HL-60 (cell line): ENCODE measurements around the gene CFAP157.

Experiments
- DNase-seq, 2 experiments: peaks; one replicate each; pipeline ENCODE4 v3.0.0-alpha.2; 2010 to 2020; ENCODE audit warnings: low read depth in 1 of 2, low spot score in 1 of 2
- H3K27ac ChIP-seq: fragments of 250-450 bp; sonication (Bioruptor Pico); replicated peaks from 2 replicates; pipeline ENCODE4 v1.5.1; 2020; ENCODE audit warnings: mild to moderate bottlenecking, moderate library complexity
- H3K27me3 ChIP-seq: fragments of 250-450 bp; sonication (Bioruptor Pico); 2 replicates; pipeline ENCODE4 v1.5.1; 2021; ENCODE audit warnings: mild to moderate bottlenecking, moderate library complexity; ENCODE audit not compliant: insufficient read depth, poor library complexity, severe bottlenecking
- H3K4me3 ChIP-seq: replicated peaks from 2 replicates; pipeline ENCODE4 v1.5.1; 2011; ENCODE audit warnings: mild to moderate bottlenecking, control low read depth, low read length; ENCODE audit not compliant: insufficient read depth
- CTCF ChIP-seq: IDR thresholded peaks from one replicate; pipeline ENCODE4 v1.5.1; 2011; ENCODE audit warnings: low read length, control low read depth, inconsistent platforms; ENCODE audit not compliant: insufficient read depth
- GABPA ChIP-seq: IDR thresholded peaks from 2 replicates; pipeline ENCODE4 v1.6.1; 2012; ENCODE audit warnings: low read depth
- POLR2AphosphoS5 ChIP-seq: IDR thresholded peaks from 2 replicates; pipeline ENCODE4 v1.6.1; 2012; ENCODE audit warnings: low read depth
- REST ChIP-seq: IDR thresholded peaks from 2 replicates; pipeline ENCODE4 v1.6.1; 2012; ENCODE audit warnings: low read depth; ENCODE audit not compliant: insufficient replicate concordance
- SPI1 ChIP-seq: IDR thresholded peaks from 2 replicates; pipeline ENCODE4 v1.6.1; 2012; ENCODE audit warnings: low read depth, mild to moderate bottlenecking, borderline replicate concordance

CFAP157 gene

GRCh38 chr9:127707766-127708165 is 978 bp downstream of the CFAP157 start:
- Histone ChIP-seq H3K4me3 (no peak overlapping the region), H3K27ac (no peak overlapping the region), H3K27me3 (no peaks in the 10 kb centered on the region)
- TF ChIP-seq REST: no peak
- no peak for TF ChIP-seq POLR2AphosphoS5
- TF ChIP-seq SPI1: no peak
- no peak for TF ChIP-seq GABPA
- DNase-seq: no peak

- Histone ChIP-seq H3K4me3 (no peak overlapping the region), H3K27ac (no peak overlapping the region), H3K27me3 (no peaks in the 10 kb centered on the region)
- TF ChIP-seq SPI1 (no peak), POLR2AphosphoS5 (no peak), GABPA (no peak), CTCF (no peak), REST (no peak)
- no peak for DNase-seq
Measured at GRCh38 chr9:127708952-127709587, 2.3 kb downstream of the CFAP157 start.

- no peak overlapping the region for H3K27ac ChIP-seq
- no peaks in the 10 kb centered on the region for H3K27me3 ChIP-seq
- DNase-seq: no peak
- no peak overlapping the region for H3K4me3 ChIP-seq
- TF ChIP-seq POLR2AphosphoS5: no peak
- no peak for TF ChIP-seq CTCF
- TF ChIP-seq REST: no peak
- TF ChIP-seq GABPA: no peak
- no peak for TF ChIP-seq SPI1
Measured at GRCh38 chr9:127710204-127710783, 3.5 kb downstream of the CFAP157 start.
